Liver (tissue), 9 donors: Measurements from ENCODE around the gene MGAT4A. TPM values are rescaled to one million over a fixed set of nuclear protein-coding genes. Genes with fewer than 3 reads are reported as not detected.

Experiments used
- DNase-seq: peaks from one replicate; pipeline ENCODE4 v3.0.0-alpha.2; 2017; ENCODE audit warnings: low spot score
- H3K27ac ChIP-seq, 2 donors: one replicate each; pipeline ENCODE4 v1.7.0; 2013; ENCODE audit warnings: inconsistent platforms in 2 of 2, low read length in 2 of 2, control low read depth in 1 of 2, low read depth in 1 of 2, mild to moderate bottlenecking in 1 of 2
- H3K27me3 ChIP-seq, 4 donors: one replicate each; pipeline versions ENCODE4 v1.6.1 to v1.7.0; 2013; ENCODE audit warnings: low read length in 3 of 4, inconsistent platforms in 1 of 4, mild to moderate bottlenecking in 1 of 4, moderate library complexity in 1 of 4; ENCODE audit not compliant: control insufficient read depth in 4 of 4, insufficient read depth in 4 of 4
- H3K36me3 ChIP-seq, 4 donors: one replicate each; pipeline versions ENCODE4 v1.6.1 to v1.7.0; 2013; ENCODE audit warnings: low read length in 3 of 4, mild to moderate bottlenecking in 3 of 4, low read depth in 1 of 4, moderate library complexity in 1 of 4; ENCODE audit not compliant: control insufficient read depth in 4 of 4, insufficient read depth in 3 of 4
- H3K4me1 ChIP-seq, 4 donors: one replicate each; pipeline versions ENCODE4 v1.6.1 to v1.7.0; 2013; ENCODE audit warnings: low read length in 3 of 4, mild to moderate bottlenecking in 3 of 4, moderate library complexity in 1 of 4; ENCODE audit not compliant: control insufficient read depth in 4 of 4, insufficient read depth in 4 of 4
- H3K4me3 ChIP-seq, 3 donors: one replicate each; pipeline versions ENCODE4 v1.6.1 to v1.7.0; 2013; ENCODE audit warnings: low read length in 3 of 3, control low read depth in 1 of 3, low read depth in 1 of 3, mild to moderate bottlenecking in 1 of 3
- H3K9ac ChIP-seq, 2 donors: one replicate each; pipeline ENCODE4 v1.7.0; 2013; ENCODE audit warnings: low read length in 2 of 2, mild to moderate bottlenecking in 2 of 2, moderate library complexity in 2 of 2, control low read depth in 1 of 2, low read depth in 1 of 2
- H3K9me3 ChIP-seq, 4 donors: one replicate each; pipeline versions ENCODE4 v1.6.1 to v1.7.0; 2013; ENCODE audit warnings: low read length in 3 of 4; ENCODE audit not compliant: control insufficient read depth in 4 of 4
- CTCF ChIP-seq: fragments of 150-350 bp; IDR thresholded peaks from 2 replicates; pipeline ENCODE4 v1.5.1; 2017; ENCODE audit warnings: improper control_type of control experiment, low read depth, low read length; ENCODE audit not compliant: missing input control
- EGR1 ChIP-seq, 2 donors: IDR thresholded peaks; 2 replicates each; pipeline ENCODE4 v1.6.1; 2016 to 2018; ENCODE audit warnings: antibody characterized with exemption in 2 of 2, low read depth in 2 of 2
- FOXA1 ChIP-seq: IDR thresholded peaks from 2 replicates; pipeline ENCODE4 v1.6.1; 2016; ENCODE audit warnings: antibody characterized with exemption
- FOXA2 ChIP-seq: IDR thresholded peaks from 2 replicates; pipeline ENCODE4 v1.6.1; 2016; ENCODE audit warnings: antibody characterized with exemption
- GABPA ChIP-seq, 2 donors: IDR thresholded peaks in 1 of 2; conservative IDR thresholded peaks in 1 of 2; 2 replicates each; pipeline ENCODE4 v1.6.1; 2016; ENCODE audit warnings: antibody characterized with exemption in 2 of 2, mild to moderate bottlenecking in 1 of 2, moderate library complexity in 1 of 2
- HNF4A ChIP-seq, 2 donors: conservative IDR thresholded peaks; 2 replicates each; pipeline ENCODE4 v1.6.1; 2016; ENCODE audit warnings: antibody characterized with exemption in 2 of 2, mild to moderate bottlenecking in 2 of 2
- HNF4G ChIP-seq: IDR thresholded peaks from 2 replicates; pipeline ENCODE4 v1.6.1; 2016; ENCODE audit warnings: antibody characterized with exemption
- JUND ChIP-seq, 2 donors: IDR thresholded peaks; 2 replicates each; pipeline ENCODE4 v1.6.1; 2016; ENCODE audit warnings: antibody characterized with exemption in 2 of 2
- NR2F2 ChIP-seq: IDR thresholded peaks from 2 replicates; pipeline ENCODE4 v1.6.1; 2016; ENCODE audit warnings: antibody characterized with exemption
- RAD21 ChIP-seq, 2 donors: IDR thresholded peaks; 2 replicates each; pipeline ENCODE4 v1.6.1; 2016; ENCODE audit warnings: antibody characterized with exemption in 2 of 2, mild to moderate bottlenecking in 2 of 2
- REST ChIP-seq: IDR thresholded peaks from 2 replicates; pipeline ENCODE4 v1.6.1; 2016; ENCODE audit warnings: antibody characterized with exemption, mild to moderate bottlenecking
- RXRA ChIP-seq, 2 donors: IDR thresholded peaks; 2 replicates each; pipeline ENCODE4 v1.6.1; 2017 to 2018; ENCODE audit warnings: antibody characterized with exemption in 2 of 2, mild to moderate bottlenecking in 1 of 2
- SP1 ChIP-seq: IDR thresholded peaks from 2 replicates; pipeline ENCODE4 v1.6.1; 2018; ENCODE audit warnings: antibody characterized with exemption, mild to moderate bottlenecking
- TAF1 ChIP-seq: conservative IDR thresholded peaks from 2 replicates; pipeline ENCODE4 v1.6.1; 2016; ENCODE audit warnings: antibody characterized with exemption, mild to moderate bottlenecking
- YY1 ChIP-seq: IDR thresholded peaks from 2 replicates; pipeline ENCODE4 v1.6.1; 2016; ENCODE audit warnings: antibody characterized with exemption, mild to moderate bottlenecking
- ZBTB33 ChIP-seq: IDR thresholded peaks from 2 replicates; pipeline ENCODE4 v1.6.1; 2016; ENCODE audit warnings: antibody characterized with exemption
- WGBS: extraction: QIAGEN DNeasy Blood & Tissue Kit; methylation state at CpG from one replicate; pipeline ENCODE4 v1.1.7; 2013; 5-methylcytosine and 5-hydroxymethylcytosine counted together
- polyA plus RNA-seq, 2 donors: library from polyadenylated mRNA; stranded (reverse) in 1 of 2; unstranded in 1 of 2; fragments of 200-250 nt in 1 of 2; fragments of >200 nt in 1 of 2; fragmentation: Nextera tagmentation in 1 of 2; extraction: Ambion mirVana in 1 of 2; gene quantifications; one replicate each; pipeline versions ENCODE4 v1.2.1 to v1.2.3, GENCODE V29; 2013 to 2015
- total RNA-seq, 2 donors: library from RNA; depleted of rRNA; stranded (reverse); fragments of >200 nt; gene quantifications; one replicate each; pipeline ENCODE4 v1.2.3, GENCODE V29; 2014
- donor health status: healthy.
- donor health status: healthy.
- donor health status: healthy.
- donor health status: healthy.
- donor health status: healthy.

The MGAT4A gene
- total and polyA plus RNA-seq, 4 donors: 2.7 to 17.3 (median 5.4) TPM

DNA sequence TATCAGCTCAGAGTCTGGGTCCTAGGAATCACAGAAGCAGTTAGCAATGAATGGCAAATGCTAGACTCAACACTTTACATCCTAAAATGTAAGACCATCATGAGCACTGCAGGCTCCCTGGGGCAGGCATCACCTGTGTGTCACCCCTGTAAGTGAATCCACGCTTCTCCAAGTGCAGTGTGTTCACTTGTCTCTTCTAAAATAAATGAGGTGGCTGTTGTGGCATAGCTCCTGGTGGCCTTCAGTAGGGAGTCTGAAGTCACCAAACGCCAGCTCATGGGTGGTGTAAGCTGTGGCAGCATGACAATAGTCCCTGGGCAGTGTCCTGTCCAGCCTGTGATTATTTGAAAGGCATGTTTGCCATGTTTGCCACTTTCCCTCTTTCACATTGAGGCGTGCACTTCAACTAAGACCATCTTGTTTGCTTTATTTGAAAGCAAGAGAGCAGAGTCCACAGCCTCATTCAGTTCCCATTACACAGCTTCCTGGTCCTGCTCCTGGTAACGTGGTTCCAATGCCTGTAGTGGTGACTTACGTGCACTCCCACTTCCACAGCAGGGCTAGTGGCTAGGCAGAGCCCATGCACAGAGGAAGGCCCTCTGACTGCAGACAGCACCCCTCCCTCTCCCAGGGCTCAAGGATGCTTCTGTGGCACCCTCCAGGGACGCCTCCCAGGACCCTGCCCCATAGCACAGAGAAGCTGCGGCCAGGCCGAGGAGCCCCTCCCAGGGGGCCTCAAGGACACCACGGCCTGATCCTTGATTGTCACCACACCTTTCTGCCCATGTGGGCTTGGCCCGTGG, 146.9 kb downstream of the MGAT4A start:
- Histone ChIP-seq H3K27ac (no peak overlapping the region), H3K36me3 (peaks cover 0 to 6% (median 3%) of the 10 kb centered on the region in 4 donors)
- DNase-seq: peak; percentile 32

GRCh38 chr2:98583276-98583675, 147.7 kb downstream of the MGAT4A start:
- 93% methylated on average over 7 of the region's 7 CpGs for WGBS
- H3K4me3 ChIP-seq: no peak overlapping the region
- peak; percentile 9 for DNase-seq
- no peak overlapping the region for H3K9ac ChIP-seq
- no peaks in the 10 kb centered on the region for H3K27me3 ChIP-seq
- no peaks in the 10 kb centered on the region for H3K9me3 ChIP-seq
- H3K27ac ChIP-seq: no peak overlapping the region
- peaks cover 0 to 7% (median 3%) of the 10 kb centered on the region in 4 donors for H3K4me1 ChIP-seq
- H3K36me3 ChIP-seq: peaks cover 0 to 8% (median 4%) of the 10 kb centered on the region in 4 donors
- TF ChIP-seq ZBTB33 (no peak), TAF1 (no peak), NR2F2 (no peak), FOXA2 (no peak), FOXA1 (no peak), HNF4G (no peak), SP1 (no peak), JUND (IDR thresholded peaks at IDR 0.05) (no peak), REST (no peak), YY1 (no peak), EGR1 (IDR thresholded peaks at IDR 0.05; ENCODE audit: low read depth in 2 of 2) (no peak), HNF4A (conservative IDR thresholded peaks at IDR 0.05) (no peak)

More for the DNA sequence above, 146.9 kb downstream of the MGAT4A start:
- Histone ChIP-seq H3K4me1 (peaks cover 0 to 7% (median 3%) of the 10 kb centered on the region in 4 donors), H3K4me3 (no peak overlapping the region), H3K27me3 (no peaks in the 10 kb centered on the region), H3K9ac (no peak overlapping the region), H3K9me3 (no peaks in the 10 kb centered on the region)
- WGBS: 68% methylated on average over 10 of the region's 10 CpGs
- TF ChIP-seq SP1 (peak; percentile 85), CTCF (no peak), JUND (IDR thresholded peaks at IDR 0.05) (no peak), RAD21 (IDR thresholded peaks at IDR 0.05) (no peak), RXRA (IDR thresholded peaks at IDR 0.05) (peak in 1 of 2 donors; percentile 15), HNF4G (peak; percentile 65), ZBTB33 (no peak), EGR1 (IDR thresholded peaks at IDR 0.05; ENCODE audit: low read depth in 2 of 2) (no peak), TAF1 (no peak), HNF4A (conservative IDR thresholded peaks at IDR 0.05) (peak; percentile 73 to 84), GABPA (IDR thresholded peaks at IDR 0.05 in 1 of 2, conservative IDR thresholded peaks at IDR 0.05 in 1 of 2) (peak in 1 of 2 donors; percentile 43), YY1 (peak; percentile 67)
